LHCN-M2 (cell line): Measurements from ENCODE around the gene FLAD1. TPM values are rescaled to one million over a fixed set of nuclear protein-coding genes. Genes with fewer than 3 reads are reported as not detected.
A peak's percentile ranks its signal among the peaks of the same experiment; 100 is the strongest.

Experiments used
- DNase-seq: peaks from one replicate; pipeline ENCODE4 v3.0.0-alpha.2; 2012; ENCODE audit warnings: low read depth
- polyA plus RNA-seq: library from polyadenylated mRNA; unstranded; fragments of >200 nt; gene quantifications from one replicate; pipeline ENCODE4 v1.2.1, GENCODE V29; 2012; ENCODE audit warnings: missing spikeins
- total RNA-seq: library from RNA; depleted of rRNA; stranded (reverse); fragments of >200 nt; gene quantifications from 2 replicates; pipeline ENCODE4 v1.2.3, GENCODE V29; 2014; rRNA removed

The FLAD1 gene
- 30.9 and 41.3 TPM in 2 replicates for total RNA-seq
- polyA plus RNA-seq, result 32.9 TPM

DNA sequence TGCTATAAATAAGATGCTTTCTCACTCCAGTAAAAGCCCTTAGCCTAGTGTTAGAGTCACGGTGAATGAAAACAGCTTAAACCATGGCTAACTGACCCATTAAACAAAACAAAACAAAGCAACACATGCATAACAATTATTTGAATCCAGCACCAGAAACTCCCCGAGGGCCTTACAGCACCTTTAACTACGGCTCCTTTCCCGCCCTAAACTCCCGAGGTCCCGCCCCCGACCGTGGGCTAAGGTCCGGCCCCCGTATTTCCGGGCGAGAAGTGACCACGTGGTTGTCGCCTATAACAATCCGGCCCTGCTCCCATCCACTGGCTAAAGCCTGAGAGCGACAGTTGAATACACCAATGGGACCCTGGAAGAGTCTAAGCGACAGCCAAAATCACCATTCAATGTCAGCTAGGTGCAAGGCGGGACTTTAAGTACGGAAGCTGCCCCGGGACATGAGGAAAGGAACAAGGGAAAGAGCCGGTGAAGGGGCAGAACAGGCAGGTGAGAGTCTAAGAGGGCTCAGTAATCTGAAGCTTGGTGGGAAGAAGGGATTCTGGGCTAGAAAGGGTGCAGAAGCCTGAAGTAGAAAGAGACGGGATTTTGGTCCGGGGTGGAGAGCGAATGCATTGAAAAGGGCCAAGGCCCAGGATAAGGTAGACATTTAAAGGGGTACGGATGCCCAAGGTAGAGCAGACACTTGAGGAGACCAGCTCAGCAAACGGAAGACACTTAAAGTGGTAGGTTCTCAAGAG is at the start of gene FLAD1:
FLAD1 (plus strand) TSS at position 448 of the 752 bp plus-strand sequence. CDS start 351 bp downstream, outside the sequence.
- DNase-seq, result peak; percentile 100

DNA sequence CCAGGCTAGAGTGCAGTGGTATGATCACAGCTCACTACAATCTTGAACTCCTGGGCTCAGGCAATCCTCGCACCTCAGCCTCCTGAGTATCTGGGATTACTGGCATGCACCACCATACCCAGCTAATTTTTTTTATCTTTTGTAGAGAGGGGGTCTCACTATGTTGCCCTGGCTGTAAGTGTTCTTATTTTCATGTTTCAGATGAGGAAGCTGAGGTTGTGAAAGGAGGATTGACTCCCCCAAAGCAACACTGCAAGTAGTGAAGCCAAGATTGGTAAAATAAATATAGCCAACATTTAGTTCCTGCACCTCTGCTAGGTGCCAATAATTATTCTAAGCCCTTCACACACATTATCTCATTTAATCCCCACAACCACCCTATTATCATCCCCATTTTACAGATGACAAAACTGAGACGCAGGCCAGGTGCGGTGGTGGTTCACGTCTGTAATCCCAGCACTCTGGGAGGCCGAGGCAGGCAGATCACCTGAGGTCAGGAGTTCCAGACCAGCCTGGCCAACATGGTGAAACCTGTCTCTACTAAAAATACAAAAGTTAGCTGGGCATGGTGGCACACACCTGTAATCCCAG is 48.7 kb upstream of the FLAD1 start:
- no peak for DNase-seq

DNA sequence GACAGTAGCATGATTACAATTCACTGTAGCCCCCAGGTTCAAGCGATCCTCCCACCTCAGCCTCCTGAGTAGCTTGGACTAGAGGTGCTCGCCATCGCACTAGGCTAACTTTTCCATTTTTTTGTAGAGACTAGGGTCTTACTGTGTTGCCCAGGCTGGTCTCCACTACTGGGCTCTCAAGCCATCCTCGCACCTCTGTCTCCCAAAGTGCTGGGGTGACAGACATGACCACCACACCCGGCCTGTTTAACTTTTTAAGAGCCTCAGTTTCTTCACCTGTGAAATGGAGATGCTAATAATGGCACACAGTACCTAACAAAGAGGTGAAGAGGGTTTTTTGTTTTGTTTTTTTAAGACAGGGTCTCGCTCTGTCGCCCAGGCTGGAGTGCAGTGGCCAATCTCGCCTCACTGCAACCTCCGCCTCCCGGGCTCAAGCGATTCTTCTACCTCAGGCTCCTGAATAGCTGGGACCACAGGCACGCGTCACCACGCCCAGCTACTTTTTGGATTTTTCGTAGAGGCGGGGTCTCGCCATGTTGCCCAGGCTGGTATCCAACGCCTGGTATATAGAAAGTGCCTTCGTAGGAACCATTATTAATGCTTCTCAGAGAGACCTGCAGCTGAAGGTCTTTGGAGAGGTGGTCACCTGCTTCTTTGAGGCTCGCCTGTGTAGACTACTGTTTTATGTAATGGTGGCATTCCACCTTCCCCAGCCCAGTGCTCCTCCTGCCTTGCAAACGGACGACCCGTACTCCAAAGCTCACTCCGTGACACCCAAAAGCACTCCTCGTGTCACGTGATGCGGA is 47.2 kb upstream of the FLAD1 start:
- DNase-seq, result no peak

DNA sequence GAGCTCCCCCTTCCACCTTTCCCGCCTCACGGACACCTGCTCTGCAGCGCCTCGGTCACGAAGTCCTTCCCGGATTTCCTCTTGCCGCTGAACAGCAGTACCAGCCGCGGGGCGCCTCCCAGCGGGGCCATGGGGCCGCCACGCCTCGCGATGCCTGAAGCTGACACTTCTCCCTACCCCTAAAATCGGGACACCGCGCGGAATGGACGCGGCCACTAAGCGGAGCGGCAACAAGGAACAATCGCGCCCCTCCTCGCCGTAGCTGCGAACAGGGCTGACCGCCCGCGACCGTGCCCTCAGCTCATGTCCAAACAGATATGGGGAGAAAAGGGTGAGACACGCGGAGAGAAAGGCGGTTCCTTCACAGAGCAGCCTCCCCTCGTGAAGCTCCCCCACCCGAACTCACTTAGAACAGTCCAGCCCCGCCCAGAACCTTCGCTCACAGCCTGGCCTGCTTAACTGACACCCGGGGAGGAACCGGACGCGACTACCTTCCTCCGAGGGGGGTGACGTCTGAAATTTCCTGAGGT is 46.5 kb upstream of the FLAD1 start, which contains the start of gene PMVK:
PMVK (minus strand) TSS at position 165 of the 530 bp plus-strand sequence; CDS start at position 131, 34 bp downstream.
- peak; percentile 94 for DNase-seq

DNA sequence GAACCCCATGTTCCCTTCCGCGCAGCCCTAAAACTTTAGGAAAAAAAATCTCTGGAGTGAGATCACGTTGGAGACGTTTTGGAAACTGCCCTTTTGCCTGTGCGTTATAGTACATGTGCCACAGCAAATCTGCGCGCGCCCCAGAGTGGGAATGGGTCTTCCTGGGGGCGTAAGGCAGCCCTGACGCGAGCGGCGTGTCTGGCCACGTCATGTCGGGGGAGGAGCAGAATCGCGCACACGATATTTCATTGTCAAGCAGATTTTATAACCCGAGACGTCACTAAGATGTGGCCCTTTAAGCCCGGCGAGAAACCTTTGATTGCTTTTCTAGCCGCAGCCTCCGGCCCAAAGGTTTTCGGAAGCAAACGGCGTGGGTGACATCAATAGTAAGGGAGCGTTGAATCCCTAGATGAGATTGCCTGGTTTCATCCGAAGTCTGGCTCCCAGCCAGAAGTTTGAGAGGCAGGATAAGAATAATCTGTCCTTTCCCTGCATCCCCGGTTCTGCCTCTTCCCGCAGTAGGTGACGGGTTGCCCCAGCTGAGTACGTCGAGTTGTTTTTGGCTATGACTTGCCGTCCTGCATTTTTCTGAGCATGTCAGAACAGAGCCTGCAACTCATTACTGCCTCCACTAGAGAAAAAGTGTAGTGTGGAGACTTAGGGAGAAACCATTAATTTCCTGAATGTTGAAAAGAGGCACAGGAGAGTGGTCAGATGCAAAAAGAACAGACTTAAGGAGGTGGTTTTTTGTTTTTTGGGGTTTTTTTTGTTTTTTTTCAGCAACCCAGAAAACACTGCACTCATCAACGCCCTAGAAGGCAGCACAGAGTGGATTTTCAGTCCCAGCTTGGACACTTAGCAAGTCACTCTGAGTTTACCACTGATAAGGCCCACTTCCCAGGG is 45.8 kb upstream of the FLAD1 start:
- DNase-seq, result peak; percentile 91

DNA sequence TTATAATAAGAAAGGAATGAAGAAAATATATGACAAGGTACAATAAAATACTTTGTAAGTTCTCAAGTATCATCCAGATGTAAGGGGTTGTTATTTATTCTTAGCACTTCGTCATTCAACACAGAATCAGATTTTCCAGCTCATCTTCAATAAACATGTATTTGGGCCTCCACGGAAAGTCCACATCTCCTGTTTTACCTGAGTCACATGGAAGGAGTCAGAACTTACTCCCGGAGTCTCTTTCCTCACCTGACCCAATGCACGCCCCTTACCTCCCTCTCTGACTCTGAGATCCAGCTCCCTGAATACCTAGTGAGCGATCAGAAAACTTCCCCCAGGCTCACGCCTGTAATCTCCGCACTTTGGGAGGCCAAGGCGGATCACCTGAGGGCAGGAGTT is 45.2 kb upstream of the FLAD1 start:
- no peak for DNase-seq

GRCh38 chr1:154938604-154939399 is 44.3 kb upstream of the FLAD1 start:
- DNase-seq, result no peak

DNA sequence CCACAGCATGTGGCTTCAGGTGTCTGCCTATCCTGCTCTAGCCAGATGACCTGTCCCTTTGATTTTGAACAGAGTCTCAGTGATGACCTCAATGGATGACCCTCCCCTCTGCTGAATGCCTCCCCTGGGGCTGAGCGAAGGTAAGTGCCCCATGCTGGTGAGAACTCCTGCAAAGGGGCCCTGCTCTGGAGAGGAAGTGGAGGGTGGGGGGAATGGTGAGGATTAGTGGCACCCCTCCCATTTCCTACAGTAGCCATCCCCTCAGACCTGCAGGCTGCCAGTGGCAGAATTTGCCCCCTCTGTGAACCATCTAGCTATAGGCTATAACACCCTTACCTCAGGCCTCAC is 43.0 kb upstream of the FLAD1 start:
- no peak for DNase-seq

DNA sequence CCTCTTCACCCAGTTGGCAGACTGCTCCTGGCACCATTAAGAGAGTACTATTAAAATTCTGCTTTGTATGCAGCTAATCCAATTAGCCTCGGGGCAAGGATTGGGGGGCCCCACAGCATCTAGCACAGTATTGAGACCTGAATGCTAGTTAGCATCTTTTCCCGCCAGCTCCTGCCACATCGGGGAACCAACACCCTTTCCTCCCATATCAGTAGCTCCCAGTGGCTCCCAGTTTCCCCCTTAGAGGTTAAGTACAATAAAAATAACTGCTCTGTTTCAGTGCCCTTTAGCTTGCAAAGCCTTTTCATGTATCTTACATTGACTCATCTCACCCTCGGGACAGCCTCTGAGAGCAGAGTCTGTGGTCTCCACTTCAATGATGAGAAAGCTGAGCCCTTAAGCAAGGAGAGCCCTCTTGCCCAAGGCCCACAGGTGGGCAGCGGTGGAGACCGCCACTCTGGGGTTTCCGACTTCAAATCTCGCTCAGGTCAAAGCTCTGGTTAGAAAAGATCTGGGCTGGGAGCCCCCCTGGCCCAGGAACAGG is 42.4 kb upstream of the FLAD1 start:
- DNase-seq, result no peak

- no peak for DNase-seq
Measured at GRCh38 chr1:154941333-154942013, 41.7 kb upstream of the FLAD1 start.

- DNase-seq, result no peak
Measured at GRCh38 chr1:154943649-154944400, 39.3 kb upstream of the FLAD1 start.

GRCh38 chr1:154944401-154945159 is 38.6 kb upstream of the FLAD1 start:
- DNase-seq, result no peak

DNA sequence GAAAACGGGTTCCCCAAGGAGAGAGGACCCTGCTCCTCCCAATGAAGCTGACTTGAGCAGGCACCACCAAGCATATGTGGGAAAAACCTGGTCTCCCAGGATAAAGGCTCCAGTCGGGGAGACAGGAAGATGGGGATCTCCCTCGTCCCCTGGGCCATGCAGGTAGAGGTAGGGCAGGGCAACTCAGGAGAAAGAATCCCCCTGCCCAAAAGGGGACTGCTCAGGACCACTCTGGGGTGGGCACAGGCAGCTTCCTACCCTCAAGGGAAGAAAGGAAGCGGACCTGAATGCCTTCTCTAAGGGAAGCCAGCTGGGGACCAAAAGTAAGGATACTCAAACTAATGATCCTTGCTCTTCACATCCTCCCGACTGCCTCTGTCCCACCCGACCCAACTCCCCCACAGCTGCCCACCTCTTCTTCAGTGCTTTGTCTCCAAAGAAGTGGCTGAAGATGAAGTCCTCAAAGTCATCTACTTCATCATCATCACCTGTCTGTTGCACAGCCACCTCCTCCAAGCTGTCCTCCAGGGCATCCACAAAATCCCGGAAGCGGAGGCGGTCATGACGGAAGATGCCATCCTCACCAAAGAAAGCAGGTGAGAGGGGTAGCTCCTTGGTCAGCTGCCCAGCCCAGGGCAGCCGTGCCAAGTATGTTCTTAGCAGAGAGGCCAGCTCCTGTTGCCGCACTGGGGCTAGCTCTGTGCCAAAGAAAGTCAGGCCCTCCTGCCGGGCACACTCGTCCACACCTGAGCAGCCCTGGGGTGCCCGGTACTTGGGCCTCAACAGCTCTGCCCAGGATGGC is 37.8 kb upstream of the FLAD1 start:
- no peak for DNase-seq

DNA sequence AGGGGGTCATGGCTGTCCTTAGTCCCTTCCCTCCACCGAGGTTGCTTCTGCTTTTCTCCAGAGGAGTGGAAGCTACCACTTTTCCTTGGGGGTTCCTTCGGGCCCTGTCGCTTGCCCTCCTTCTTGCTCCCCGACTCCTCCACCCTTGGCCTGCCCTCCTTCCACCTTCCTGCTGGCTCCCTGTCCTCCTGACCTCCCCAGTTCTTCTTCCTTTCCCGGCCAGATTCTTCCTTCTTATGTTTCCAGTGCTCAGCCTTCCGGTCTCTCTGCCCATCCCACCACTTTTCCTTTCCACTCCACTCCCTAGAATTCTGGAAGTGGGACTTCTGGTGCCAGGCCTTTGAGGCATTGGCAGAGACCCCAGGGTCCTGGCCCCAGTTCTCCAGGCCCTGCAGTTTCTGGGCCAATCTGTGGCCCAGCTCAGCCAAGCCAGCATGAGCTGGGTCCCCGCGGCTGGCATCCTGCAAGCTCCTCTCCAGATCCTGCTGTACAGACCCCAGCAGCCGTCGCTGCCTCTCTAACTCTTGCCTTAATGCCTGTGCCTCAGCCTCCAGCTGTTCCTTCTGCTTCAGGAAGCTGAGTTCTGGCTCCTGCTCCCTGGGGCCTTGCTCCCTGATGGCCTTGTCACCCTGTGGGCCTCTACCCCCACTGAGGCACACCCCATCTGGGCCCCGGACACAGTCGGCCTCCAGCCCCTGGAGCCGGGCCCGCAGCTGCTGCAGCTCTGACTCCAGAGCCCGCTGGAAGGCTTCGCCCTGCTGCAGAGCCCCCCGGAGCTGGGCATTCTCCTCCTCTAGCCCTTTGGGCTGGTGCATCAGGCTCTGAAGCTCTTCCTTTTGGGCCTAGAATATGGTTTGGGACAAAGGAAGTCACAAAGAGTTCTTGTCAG is 36.9 kb upstream of the FLAD1 start:
- DNase-seq, result no peak

DNA sequence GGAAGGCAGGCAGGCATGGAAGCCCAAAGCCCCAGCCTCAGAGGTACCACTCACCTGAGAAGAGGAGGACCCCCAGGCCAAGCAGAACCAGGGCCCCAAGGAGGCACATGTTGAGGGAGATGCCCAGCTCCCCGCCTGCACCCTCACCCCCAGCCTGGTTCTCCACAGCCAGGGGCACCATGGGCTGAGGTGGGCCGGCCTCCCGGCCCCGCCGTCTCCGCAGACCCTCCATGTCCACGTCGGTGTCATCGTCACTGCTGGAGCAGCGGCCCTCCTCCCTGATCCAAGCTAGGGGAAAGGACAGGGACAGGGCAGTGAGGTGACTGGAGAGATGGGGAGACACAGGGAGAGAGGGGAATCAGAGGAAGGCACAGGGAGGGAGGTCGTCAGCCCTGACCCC is 35.1 kb upstream of the FLAD1 start:
- DNase-seq, result no peak
